G401.6 (cell line): Measurements from ENCODE around the gene ISCA2.
A peak's percentile ranks its signal among the peaks of the same experiment; 100 is the strongest.
"Not testable (repeated sequence)": the region's sequence is repeated elsewhere in the genome, so short reads cannot be mapped to it uniquely, and the experiment has no call there.

Experiments used
- FAIRE-seq: peaks from 2 replicates; lab custom pipeline; 2012; peaks lifted over from hg19 to GRCh38; lab: Jason Lieb, UNC

Gene ISCA2, protein sequence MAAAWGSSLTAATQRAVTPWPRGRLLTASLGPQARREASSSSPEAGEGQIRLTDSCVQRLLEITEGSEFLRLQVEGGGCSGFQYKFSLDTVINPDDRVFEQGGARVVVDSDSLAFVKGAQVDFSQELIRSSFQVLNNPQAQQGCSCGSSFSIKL

DNA sequence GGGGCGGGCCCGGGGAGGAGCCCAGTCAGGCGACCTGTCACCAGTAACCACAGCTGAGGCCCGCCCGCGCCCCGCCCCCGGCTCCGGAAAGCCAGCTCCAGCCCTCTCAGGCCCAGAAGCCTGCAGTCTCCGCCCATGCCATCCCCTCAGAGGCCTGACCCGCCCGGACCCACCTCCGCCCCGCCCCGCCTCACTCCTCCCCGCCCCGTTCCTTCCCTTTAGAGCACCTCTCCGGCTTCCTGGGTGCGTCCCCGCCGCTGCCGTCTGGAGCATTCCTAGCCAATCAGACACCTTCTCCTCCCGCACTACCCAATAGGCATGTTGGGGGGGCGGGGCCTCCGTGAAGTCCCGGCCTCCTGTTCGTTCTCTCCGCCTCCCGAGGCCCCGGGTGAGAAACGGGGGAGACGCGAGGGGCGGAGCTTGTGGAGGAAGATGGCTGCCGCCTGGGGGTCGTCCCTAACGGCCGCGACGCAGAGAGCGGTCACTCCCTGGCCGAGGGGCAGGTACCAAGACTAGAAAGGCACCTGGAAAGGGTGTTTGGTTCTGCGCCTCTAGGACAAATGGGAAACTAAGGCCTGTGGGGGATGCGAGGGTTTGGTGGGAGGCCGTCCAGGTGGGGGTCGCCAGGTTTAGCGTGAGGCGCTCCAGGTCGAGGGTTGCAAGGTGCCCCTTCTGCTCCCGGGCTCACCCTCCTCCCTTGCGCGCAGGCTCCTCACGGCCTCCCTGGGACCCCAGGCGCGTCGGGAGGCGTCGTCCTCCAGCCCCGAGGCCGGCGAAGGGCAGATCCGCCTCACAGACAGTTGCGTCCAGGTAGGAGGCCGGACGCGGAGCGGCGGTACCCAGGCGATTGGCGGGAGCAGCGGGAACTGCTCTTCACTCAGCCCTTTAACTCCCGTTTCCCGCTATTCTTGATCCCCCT, at the start of gene ISCA2:
Gene ISCA2, plus strand, starts transcription at position 423 of the 919 bp plus-strand sequence. Its CDS starts 10 bp downstream, at position 433.
- peak; percentile 97 for FAIRE-seq

DNA sequence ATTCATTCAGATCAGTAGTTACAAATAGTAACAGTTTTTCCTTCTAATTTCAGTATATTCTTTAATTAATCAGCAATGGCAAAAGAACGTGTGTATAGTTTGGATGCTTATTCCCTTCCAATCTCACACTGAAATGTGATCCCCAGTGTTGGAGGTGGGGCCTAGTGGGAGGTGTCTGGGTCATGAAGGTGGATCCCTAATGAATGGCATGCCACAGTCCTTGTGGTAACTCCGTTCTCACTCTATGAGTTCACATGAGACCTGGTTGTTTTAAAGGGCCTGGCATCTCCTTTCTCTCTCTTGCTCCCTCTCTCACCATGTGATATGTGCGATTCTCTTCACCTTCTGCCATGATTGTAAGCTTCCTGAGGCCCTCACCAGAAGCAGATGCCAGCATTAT, 48.7 kb upstream of the ISCA2 start:
- FAIRE-seq, result no peak

DNA sequence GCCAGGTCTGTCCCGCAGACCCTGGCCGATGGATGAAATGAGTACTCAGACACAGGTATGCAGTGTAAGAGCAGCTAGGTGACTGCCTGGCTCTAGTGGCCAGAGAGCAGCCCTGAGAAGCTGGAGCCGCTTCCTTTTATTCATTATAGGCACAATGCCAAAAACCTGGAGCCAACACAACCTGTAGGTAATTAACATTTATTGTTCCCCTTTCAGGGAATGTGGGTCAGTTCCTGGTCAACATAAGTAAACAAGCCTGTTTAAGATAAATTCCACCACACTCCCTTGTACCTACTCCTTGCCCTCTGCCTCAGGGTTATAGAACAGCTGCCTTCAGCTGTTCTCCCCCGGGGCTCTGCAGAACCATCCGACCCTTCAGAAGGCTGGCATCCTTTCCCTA, 39.2 kb upstream of the ISCA2 start:
- not testable (repeated sequence) for FAIRE-seq

DNA sequence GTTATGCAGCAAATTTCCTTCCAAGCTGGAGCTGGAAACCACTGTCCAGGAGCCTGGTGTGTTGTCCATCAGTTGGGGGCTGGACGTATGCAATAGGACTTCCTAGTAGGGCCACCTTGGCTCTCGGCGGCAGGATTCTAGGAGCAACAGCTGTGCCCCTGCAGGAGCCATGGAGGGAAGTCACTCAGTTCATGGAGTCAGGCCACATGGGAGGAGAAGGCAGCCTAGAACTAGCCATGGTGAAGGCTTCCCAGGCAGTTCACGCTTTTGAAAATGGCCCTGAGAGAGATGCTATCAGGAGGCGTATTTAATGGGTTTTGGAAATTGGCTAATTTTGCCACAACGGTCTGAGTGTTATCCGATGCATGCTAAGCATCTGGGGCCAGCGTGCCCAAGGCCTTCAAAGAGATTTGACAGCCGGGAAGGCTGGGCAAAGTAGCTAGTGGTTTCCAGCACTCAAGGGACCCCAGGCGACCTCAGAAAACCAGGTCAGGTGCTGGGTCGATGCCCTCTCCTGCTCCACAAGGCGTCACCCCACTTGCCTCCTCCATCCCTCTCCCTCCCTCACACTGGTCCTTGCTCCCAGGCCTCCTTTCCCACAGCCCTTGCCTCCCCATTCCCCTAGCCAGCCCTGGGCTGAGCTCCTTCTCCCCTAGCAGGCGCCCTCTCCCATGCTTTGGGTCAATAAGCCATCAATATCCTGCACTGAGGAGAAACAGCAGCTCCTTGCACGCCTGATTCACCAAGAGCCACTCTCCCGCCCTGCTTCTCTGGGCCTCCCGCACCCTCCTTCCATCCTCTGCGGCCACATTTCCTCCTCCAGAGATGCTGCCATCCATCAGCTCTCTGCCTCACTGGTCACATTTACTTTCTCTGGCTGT, 36.6 kb upstream of the ISCA2 start:
- FAIRE-seq, result no peak

DNA sequence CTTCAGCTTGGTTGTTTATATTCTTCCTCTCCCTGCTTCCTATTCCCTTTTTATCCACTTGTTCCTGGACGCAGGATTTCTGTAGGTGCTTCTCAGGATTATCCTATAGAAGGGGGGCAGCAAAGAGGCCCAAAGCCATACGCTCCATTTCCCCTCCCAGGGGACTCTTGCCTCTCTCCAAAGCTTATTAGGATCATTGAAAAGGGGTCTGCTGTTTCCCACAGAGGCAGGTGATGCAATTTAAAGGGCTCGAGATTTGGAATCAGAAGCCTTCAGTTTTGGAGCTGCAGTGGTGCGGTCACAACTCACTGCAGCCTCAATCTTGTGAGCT, 36.0 kb upstream of the ISCA2 start:
- no peak for FAIRE-seq

DNA sequence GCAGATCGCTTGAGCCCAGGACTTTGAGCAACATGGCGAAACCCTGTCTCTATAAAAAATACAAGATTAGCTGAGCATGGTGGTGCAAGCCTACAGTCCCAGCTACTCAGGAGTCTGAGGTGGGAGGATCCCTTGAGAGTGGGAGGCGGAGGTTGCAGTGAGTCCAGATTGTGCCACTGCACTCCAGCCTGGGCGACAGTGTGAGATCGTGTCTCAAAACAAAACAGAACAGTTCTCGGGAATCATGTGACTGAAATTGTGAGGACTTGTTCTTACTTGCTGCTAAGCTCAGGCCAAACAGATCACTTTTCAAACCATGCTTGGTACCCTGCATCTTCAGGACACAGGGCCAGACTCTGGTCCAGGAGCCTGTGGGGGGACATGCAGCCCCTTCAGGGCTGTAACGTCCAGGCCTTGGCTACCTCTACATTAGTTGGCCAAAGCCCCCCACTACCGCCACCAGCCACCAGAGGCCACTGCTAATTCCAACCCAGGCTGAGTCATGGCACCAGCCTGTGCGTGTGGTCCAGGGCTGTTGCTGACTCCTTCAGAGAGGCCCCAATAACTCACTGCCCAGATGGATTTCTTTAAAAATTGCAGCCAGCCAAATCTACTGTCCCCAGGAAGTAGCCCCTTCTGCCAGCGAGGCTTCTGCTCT, 34.1 kb upstream of the ISCA2 start:
- FAIRE-seq, result no peak

DNA sequence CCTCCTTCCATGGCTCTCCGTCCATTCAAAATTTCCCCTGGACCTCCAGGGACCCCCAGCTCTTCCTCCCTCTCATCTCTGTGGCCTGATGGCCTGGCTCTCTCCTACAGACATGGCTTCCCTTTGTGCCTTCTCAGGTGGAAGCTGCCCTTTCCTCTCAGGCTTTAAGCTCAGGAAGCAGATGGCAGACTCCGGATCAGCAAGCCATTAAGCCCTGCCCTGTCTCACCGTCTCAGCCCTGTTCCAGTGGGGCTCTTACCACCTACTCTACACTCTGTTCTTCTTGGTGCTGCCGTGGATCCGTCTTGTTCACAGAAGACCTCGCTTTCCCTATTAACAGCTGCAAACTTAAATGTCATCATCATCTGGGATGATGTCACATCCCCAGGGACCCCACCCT, 33.6 kb upstream of the ISCA2 start:
- FAIRE-seq, result no peak

DNA sequence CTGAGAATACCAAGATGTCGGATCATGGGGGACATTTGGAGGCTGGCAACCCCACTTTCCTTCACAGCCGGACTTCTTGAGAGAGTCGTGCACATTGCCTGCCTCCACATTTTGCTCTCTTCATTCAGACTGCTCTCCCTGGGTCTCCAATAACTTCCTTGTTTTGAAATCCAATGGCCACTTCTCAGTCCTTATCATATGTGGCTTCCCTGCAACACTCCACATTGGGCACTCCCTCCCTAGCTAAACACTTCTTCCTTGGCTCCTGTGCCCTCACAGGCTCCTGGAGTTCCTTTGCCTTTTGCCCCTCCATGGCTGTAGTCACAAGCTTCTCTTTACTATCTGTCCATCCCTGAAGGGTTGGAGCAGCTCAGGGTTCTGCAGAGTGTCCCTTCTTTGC, 30.6 kb upstream of the ISCA2 start:
- FAIRE-seq, result no peak

DNA sequence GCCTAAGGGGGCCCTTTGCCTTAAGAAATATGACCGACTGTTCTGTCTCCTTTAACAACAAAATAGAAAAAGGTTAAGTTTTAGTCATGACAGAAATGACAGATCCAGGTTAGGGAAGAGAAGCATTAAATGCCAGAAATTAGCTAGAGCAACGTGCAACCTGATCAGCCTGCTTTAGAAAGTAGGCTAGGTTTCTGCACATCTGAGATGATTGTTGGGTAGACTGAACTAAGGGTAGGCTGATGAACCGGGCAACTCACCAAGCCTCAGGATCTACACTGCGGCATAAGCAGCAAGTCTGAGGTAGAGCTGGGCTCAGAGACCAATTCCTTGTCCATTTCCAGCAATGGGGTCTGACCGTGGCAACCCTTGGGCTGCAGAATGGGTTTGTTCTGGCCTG, 29.9 kb upstream of the ISCA2 start:
- FAIRE-seq, result no peak

DNA sequence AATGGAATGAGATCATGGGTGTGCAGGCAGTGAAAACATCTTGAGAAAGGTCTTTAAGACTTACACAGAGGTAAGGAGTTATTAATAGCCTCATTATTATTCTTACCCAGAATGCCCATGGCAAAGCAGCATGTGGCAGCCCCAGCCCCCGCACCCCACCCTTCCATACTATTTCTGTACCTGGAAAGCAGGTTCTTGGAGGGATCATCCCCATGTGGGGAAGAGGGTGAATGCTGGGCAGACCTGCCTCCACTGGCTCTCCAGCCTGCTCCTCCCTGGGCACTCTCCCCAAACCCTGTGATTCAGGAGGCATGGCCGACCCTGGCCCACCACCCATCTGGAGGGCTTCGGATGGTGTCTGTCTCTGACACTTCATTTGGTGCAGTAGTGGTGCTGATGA, 28.8 kb upstream of the ISCA2 start:
- FAIRE-seq, result no peak

DNA sequence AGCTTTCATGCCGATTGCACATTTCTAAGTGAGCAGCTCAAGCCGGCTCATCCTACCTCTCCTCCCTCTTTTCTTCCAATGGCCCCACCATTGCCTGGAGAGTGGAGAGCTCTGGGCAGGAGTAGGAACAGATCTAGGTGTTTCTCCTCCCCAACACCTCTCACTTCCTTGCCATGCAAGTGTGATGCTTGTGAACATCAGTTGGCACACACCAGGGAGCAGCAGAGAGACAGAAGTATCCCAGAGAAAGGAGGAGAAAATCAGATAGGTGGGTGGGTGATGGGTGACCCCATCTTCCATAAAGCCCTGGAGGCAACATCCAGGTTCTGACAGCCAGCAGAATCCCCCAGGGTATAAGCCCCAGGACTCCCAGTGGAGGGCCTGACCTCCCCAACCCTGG, 28.2 kb upstream of the ISCA2 start:
- no peak for FAIRE-seq

DNA sequence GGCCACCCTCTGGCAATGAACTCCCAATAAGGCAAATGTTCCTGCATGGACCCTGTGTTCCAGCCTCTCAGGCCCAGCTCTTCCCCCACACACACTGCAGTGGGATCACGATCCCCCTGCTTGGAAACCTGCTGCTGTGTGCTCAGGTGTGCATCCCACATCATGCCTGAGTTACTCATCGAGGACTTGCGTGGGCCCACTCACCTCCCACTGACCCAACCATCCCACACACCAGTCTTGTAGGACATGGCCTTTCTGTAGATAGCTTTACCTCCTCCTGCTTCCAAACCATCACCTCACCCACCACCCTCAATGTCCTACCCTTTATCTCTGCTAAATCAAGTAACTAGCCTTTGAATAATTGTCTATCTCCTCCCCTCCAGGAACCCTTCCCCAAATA, 25.1 kb upstream of the ISCA2 start:
- FAIRE-seq, result no peak

DNA sequence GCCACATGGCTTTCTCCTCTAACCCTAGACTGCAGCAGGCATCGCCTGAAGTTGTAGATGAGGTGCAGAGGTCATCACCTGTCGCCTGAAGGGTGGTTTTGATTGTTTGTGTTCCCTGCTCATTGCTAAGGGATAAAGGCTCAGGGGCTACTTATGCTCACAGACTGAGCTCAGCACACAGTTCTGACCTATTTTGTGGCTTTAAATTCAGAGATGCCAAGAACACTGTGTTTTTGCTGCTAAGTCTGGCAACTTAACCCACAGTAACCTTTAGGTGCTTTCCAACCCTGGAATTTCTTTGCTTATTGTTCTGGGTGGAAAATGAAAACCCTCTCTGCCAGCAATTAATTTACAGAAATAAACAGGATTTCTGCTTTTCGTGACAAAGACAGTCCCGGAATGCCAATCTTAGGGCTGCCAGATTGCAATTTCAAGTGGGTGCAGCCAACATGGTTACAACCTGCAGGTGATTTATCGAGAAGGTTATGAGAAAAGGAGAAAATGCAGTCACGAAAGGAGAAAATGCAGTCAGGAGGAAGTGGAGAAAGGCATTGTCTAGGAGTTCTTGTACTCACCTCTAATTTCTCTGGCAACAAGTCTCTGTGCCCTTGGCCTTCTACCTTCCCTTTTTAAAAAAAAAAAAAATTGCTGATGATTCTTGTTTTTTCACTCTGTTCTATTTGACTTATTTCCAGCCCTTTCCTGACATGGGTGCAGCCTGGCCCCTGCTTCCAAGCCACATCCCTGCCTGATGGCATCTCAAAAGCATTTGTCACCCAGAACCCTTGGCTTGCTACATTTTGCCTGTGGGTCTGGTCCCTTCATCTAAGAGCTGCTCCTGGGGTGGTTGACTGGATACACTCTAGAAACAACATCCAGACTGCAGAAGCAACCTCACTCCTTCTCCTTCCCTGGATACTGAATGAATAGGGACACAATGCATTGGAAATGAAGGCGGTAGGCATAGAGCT, 23.7 kb upstream of the ISCA2 start:
- no peak for FAIRE-seq

DNA sequence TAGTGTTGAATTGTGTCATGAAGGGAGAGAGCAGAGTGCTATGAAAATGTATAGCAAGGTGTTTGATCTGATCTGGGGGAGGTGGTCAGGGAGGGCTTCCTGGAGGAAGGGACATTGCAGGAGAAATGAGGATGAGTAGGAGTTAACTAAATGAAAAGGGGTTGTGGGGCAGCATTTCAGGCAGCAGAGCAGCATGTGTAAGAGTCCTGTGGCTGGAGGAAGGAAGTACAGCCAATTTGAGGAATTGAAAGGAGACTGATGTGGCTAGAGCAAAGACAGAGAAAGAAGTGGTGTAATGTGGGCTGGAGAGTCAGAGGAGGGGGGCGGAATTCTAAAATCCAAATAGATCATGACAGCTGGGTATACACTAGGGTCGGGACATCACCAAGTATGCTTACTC, 21.0 kb upstream of the ISCA2 start:
- no peak for FAIRE-seq

DNA sequence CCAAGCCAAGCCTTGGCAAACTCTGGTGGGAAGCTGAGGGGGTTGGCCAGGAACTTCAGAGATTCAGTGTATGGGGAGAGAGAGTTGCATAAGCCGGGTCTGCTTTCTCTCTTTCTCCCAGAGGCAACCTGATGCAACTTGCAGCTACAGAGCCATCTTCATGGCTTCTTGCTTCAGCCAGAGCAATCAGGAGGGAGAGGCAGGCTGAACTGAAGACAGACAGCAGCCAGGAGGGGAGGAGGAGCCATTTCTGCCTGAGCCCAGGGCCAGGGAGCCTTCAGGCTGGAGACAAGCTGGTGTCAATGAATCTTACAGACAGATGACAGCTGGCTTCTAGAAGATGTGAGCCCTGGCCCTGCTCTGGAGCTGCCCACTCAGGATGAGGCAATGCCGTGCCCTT, 19.2 kb upstream of the ISCA2 start:
- FAIRE-seq, result no peak

DNA sequence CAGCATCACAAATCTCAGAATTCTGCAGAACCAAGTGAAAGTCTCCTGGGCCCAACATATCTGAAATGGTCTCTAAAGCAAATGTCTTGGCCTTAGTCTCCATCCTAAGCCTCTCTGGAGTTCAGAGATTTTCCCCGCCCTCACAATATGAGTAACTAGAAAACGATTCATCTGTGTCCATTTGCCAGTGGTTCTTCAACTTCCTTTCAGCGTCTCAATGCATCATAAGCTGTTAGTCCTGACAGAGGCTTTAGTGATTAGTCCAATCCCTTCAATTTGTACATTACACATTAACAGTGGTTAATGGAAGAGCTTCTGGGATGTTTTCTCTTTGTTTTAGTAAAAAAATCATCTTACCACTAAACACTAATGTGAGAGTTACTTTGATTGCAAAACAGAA, 17.9 kb upstream of the ISCA2 start:
- FAIRE-seq, result no peak

DNA sequence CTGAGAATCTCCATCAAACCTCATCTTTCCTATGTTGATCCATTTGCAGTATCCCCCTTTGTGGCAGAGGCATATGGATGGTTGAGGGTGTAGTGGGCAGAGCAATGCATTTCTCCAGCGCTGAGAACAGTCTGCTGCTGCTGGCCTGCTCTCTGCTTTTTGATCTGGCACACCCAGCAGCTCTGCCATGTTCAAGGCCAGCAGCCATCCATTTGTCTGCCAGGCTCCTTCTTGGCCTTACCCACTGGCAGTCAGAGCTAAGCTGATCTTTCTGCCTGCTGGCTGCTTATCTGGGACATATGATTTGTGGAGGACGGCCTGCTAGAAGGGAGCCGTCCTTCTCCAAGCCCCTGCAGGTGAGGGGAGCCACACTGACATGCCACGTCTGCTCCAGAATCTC, 17.5 kb upstream of the ISCA2 start:
- no peak for FAIRE-seq

DNA sequence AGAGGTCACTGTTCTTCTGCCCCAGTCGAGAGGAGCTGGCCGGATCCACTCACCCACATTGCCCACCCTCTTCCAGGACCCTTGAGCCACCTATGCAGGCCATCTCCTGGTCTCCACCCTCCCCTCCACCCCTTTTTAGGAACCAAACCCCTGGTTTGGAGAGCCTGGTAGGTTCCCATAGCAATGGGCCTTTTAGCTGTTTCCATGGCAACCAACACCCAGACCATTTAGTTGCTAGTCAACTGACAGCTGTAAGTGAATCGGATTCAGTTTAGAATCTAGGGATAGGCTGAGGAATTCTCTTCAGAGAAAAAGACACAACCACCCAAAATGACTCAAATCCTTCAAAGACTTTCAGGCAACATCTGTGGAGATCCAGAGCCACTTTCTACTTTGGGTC, 17.0 kb upstream of the ISCA2 start:
- no peak for FAIRE-seq

DNA sequence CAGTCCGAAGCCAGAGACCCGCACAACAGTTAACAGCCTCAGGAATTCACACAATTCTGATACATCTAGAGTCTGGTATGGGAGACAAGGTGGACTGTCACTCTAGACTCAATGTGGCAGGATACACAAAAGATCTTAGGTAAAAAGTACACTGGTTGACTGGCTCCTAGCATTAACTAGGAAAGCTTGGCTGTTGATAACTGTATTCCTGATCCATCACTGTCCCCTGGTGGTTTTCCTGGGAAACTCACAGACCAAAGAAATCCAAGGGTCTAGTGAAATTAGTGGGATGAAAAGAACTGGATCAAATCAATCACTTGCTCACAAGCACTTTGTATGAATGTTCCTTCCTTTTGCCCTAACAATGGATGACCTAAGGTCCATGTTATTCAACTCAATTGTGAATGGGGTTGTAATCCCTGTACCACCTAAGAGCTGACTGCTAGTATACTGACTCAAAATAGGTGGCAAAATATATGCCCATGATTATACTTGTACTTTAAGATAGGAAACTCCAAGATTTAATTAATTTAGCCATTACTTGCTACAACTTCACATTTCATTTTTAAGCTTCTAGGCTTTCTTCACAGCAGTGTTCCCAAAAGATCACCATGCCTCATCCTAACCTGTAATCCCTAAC, 14.4 kb upstream of the ISCA2 start:
- peak; percentile 49 for FAIRE-seq

DNA sequence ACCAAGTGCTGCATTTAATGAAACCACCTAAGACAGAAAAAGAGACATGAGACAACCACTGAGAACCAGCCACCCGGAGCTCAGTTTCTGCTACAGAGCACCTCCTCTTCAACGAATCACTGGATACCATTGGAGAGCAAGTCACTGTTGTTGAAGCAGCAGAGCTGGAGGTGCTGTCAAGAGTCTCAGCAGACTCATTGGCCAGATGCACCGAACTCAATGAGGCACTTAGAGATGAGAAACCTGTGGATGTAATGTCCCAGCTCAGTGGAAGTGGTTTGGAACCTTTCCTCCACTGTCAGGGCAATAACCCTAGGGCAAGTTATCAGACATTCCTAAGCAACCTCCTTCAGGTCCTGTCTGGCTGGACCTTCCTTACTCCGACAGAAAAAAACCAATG, 13.5 kb upstream of the ISCA2 start:
- no peak for FAIRE-seq

DNA sequence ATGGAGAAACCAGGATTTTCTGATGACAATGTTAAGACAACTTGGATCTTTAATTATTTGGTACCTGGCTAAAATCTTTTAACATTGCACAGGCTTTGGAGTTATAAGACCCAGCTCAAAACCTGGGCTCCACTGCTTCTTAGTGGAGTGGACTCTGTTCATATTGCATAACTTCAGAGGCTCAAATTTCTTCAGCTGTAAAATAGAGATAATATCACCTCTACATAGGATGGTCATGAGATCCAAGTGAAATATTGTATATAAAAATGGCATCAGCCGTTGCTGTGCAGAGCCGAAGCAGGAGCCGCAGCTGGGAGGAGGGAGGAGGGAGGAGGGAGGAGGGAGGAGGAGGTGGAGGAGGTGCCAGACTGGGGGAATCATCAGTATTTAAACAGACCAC, 11.0 kb upstream of the ISCA2 start:
- FAIRE-seq, result no peak
